Lower lobe of right lung (tissue), 2 donors: ENCODE results near the gene SHLD1. TPM values are rescaled to one million over a fixed set of nuclear protein-coding genes. Genes with fewer than 3 reads are reported as not detected.

ENCODE experiments used
- ATAC-seq, 2 donors: fragments of 200-7000 bp; cut with Tn5 transposase; one replicate each; pipeline ENCODE4 v1.9.1; 2020 to 2022; ENCODE audit warnings: mild to moderate bottlenecking in 2 of 2, moderate library complexity in 2 of 2
- DNase-seq: peaks from one replicate; pipeline ENCODE4 v3.0.0-alpha.2; 2020
- H3K27ac ChIP-seq: fragments of 200-600 bp; one replicate; pipeline ENCODE4 v1.8.0; 2022
- H3K27me3 ChIP-seq: fragments of 200-600 bp; one replicate; pipeline ENCODE4 v1.8.0; 2022; ENCODE audit warnings: low read depth
- H3K36me3 ChIP-seq: fragments of 200-600 bp; one replicate; pipeline ENCODE4 v1.8.0; 2022; ENCODE audit warnings: mild to moderate bottlenecking
- H3K4me1 ChIP-seq: fragments of 200-600 bp; one replicate; pipeline ENCODE4 v1.8.0; 2022
- H3K4me3 ChIP-seq: fragments of 200-600 bp; one replicate; pipeline ENCODE4 v1.8.0; 2022; ENCODE audit warnings: mild to moderate bottlenecking
- H3K9me3 ChIP-seq: fragments of 200-600 bp; one replicate; pipeline ENCODE4 v1.8.0; 2022
- CTCF ChIP-seq: fragments of 200-600 bp; IDR thresholded peaks from one replicate; pipeline ENCODE4 v1.8.0; 2022; ENCODE audit warnings: antibody characterized with exemption, mild to moderate bottlenecking
- intact Hi-C: fragments of 100-400 bp; cut with DNase I; formaldehyde crosslinking; loops from one replicate; pipeline ENCODE4 v1.11.0; 2022
- total RNA-seq: library from RNA; stranded (reverse); fragmentation: NEBNext Ultra II Directional; extraction: Animal tissue kit (Norgen Biotek cat#: 25700); gene quantifications from one replicate; pipeline ENCODE4 v1.2.1, GENCODE V29; 2021
- donor health status: DM: no; HTN: yes; CAD: no; lungs with severe emphysema.

Gene SHLD1
- total RNA-seq, 1 donor from 2014 or later: 6.0 TPM

DNA sequence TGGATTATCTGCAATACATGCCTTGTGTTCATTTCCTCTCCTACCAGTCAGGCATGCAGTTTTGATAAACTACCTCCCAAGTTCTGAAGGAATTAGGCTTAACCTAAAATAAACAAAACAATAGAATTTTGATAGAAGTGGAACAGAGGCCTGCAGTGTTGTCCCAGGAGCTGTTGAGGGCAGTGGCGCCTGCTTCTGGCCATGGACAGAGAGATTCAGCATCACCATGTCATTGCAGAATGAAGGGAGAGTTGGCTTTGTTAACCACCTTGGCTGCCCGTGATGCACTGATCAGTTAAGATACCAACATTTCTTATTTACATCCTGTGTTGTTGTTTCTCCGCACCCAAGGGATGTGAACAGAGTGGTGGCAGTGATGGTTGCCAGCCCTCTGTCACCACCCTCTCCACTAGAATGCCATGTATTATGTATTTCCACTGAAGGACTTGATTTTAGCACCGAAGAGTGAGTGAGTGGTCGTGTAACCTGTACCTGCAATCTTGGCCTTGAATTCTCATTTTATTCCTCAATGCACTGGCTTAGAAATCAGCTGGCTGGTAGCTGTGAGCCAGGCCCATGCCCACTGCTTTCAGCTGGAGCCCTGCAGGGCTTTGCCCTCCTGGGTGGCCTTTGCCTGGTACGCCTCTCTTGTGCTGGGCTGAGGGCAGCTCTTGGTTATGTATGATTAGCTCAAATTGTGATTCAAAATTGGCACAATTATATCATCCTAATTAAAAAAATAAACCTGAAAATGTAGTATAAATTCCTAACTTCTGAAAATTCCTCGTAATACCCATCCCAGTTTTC lies 56.5 kb downstream of the SHLD1 start:
- intact Hi-C loops: no loop called here

DNA sequence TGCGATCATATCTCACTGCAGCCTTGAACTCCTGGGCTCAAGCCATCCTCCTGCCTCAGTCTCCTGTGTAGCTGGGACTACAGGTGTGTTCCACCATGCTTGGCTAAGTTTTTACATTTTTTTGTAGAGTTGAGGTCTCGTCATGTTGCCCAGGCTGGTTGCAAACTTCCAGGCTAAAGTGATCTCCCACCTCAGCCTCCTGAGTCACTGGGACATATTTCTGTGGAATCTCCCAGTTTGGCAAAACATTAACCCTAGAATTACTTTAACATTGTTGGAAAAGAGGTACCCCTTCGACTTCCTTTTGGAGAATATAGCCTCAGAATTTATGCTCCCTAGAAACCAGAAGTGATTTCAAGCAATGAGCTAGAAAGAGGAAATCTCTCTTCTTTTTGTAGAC lies 57.2 kb downstream of the SHLD1 start:
- peaks cover 18% of the 10 kb centered on the region for H3K4me1 ChIP-seq
- no peaks in the 10 kb centered on the region for H3K27me3 ChIP-seq
- no peak for TF ChIP-seq CTCF
- intact Hi-C loops: no loop called here
- no peaks in the 10 kb centered on the region for H3K36me3 ChIP-seq
- no peaks in the 10 kb centered on the region for H3K9me3 ChIP-seq
- H3K4me3 ChIP-seq: no peak overlapping the region
- no peak overlapping the region for H3K27ac ChIP-seq
- DNase-seq: no peak
- ATAC-seq: no peak

More for the DNA sequence above, 56.5 kb downstream of the SHLD1 start:
- Histone ChIP-seq H3K27ac (no peak overlapping the region), H3K9me3 (no peaks in the 10 kb centered on the region), H3K4me1 (peaks cover 18% of the 10 kb centered on the region), H3K4me3 (no peak overlapping the region), H3K27me3 (no peaks in the 10 kb centered on the region), H3K36me3 (peaks cover 5% of the 10 kb centered on the region)
- TF ChIP-seq CTCF: no peak
- ATAC-seq (no peak), DNase-seq (no peak)

- Histone ChIP-seq H3K4me1 (peaks cover 15% of the 10 kb centered on the region), H3K4me3 (no peak overlapping the region), H3K9me3 (no peaks in the 10 kb centered on the region), H3K36me3 (no peaks in the 10 kb centered on the region), H3K27ac (no peak overlapping the region), H3K27me3 (no peaks in the 10 kb centered on the region)
- ATAC-seq (no peak), DNase-seq (no peak)
- intact Hi-C loops: no loop called here
- no peak for TF ChIP-seq CTCF
Measured at GRCh38 chr20:5808901-5809300, 58.7 kb downstream of the SHLD1 start.

DNA sequence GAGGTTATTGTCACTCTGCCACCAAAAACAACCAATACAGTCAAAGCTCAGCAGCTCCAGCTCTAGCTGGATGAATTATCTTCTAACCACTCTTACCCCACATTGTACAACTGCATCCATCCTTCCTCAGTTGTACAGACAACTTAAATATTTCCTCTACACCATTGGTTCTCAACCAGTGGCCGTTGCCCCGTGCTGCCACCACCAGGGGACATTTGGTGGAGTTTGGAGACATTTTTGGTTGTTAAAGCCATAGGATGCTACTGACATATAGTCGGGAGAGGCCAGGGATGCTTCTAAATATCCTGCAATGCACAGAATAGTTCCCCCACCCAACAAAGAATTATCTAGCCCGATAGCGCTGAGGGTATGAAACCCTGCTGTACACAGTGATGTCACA lies 59.3 kb downstream of the SHLD1 start:
- Histone ChIP-seq H3K27ac (no peak overlapping the region), H3K4me3 (no peak overlapping the region), H3K4me1 (peaks cover 9% of the 10 kb centered on the region), H3K9me3 (no peaks in the 10 kb centered on the region), H3K27me3 (no peaks in the 10 kb centered on the region), H3K36me3 (no peaks in the 10 kb centered on the region)
- intact Hi-C loops: no loop called here
- DNase-seq: no peak
- TF ChIP-seq CTCF: no peak
- ATAC-seq: no peak

- DNase-seq: no peak
- no peaks in the 10 kb centered on the region for H3K4me1 ChIP-seq
- no peak for TF ChIP-seq CTCF
- H3K4me3 ChIP-seq: no peak overlapping the region
- no peaks in the 10 kb centered on the region for H3K36me3 ChIP-seq
- intact Hi-C loops: no loop called here
- H3K27me3 ChIP-seq: no peaks in the 10 kb centered on the region
- no peak overlapping the region for H3K27ac ChIP-seq
- no peaks in the 10 kb centered on the region for H3K9me3 ChIP-seq
- ATAC-seq: no peak
Measured at GRCh38 chr20:5810800-5811422, 60.7 kb downstream of the SHLD1 start.
